Karpas-422 (cell line): Measurements from ENCODE around the gene IRF2. TPM values are rescaled to one million over a fixed set of nuclear protein-coding genes. Genes with fewer than 3 reads are reported as not detected.
"Not testable (repeated sequence)": the region's sequence is repeated elsewhere in the genome, so short reads cannot be mapped to it uniquely, and the experiment has no call there.

Experiments
- DNase-seq: peaks from one replicate; pipeline ENCODE4 v3.0.0-alpha.2; 2015
- H2AFZ ChIP-seq: fragments of 200-600 bp; sonication (generic); 2 replicates; pipeline ENCODE4 v1.6.1; 2014; ENCODE audit warnings: antibody characterized with exemption, low read length, mixed read lengths
- H3K27ac ChIP-seq: fragments of 200-600 bp; sonication (generic); 2 replicates; pipeline ENCODE4 v1.5.1; 2014; ENCODE audit warnings: mild to moderate bottlenecking, low read length, moderate library complexity
- H3K27me3 ChIP-seq: fragments of 200-600 bp; sonication (generic); 2 replicates; pipeline ENCODE4 v1.6.1; 2014; ENCODE audit warnings: low read length, mixed read lengths
- H3K36me3 ChIP-seq: fragments of 200-600 bp; sonication (generic); 2 replicates; pipeline ENCODE4 v1.6.1; 2014; ENCODE audit warnings: low read length, mixed read lengths; ENCODE audit not compliant: insufficient read depth
- H3K4me1 ChIP-seq: fragments of 200-600 bp; sonication (generic); 2 replicates; pipeline ENCODE4 v1.6.1; 2014; ENCODE audit warnings: mild to moderate bottlenecking, low read length, mixed read lengths
- H3K4me2 ChIP-seq: fragments of 200-600 bp; sonication (generic); 2 replicates; pipeline ENCODE4 v1.6.1; 2014; ENCODE audit warnings: low read length, low read depth, mild to moderate bottlenecking; ENCODE audit not compliant: poor library complexity, severe bottlenecking
- H3K4me3 ChIP-seq: fragments of 200-600 bp; sonication (generic); 2 replicates; pipeline ENCODE4 v1.5.1; 2014; ENCODE audit warnings: mild to moderate bottlenecking, antibody characterized with exemption, low read length, mixed read lengths
- H3K79me2 ChIP-seq: fragments of 200-600 bp; sonication (generic); 2 replicates; pipeline ENCODE4 v1.6.1; 2014; ENCODE audit warnings: mild to moderate bottlenecking, low read length, mixed read lengths
- H3K9ac ChIP-seq: fragments of 200-600 bp; sonication (generic); 2 replicates; pipeline ENCODE4 v1.6.0; 2014; ENCODE audit warnings: low read length
- H3K9me2 ChIP-seq: fragments of 200-600 bp; sonication (generic), shearing (Covaris generic); replicated peaks from 2 replicates; pipeline ENCODE4 v1.6.0; 2014; ENCODE audit warnings: mild to moderate bottlenecking, low read length, moderate library complexity; ENCODE audit not compliant: insufficient read depth
- H3K9me3 ChIP-seq: fragments of 300-700, 200-600 bp; sonication (generic); 2 replicates; pipeline ENCODE4 v1.6.1; 2014; ENCODE audit warnings: low read length, mixed read lengths
- H4K20me1 ChIP-seq: fragments of 200-600 bp; sonication (generic); 2 replicates; pipeline ENCODE4 v1.6.1; 2014; ENCODE audit warnings: mild to moderate bottlenecking, antibody characterized with exemption, low read length, low read depth; ENCODE audit not compliant: insufficient read depth
- small RNA-seq: library from RNA; depleted of rRNA; stranded (forward); fragments of <200 nt; gene quantifications from one replicate; pipeline ENCODE3, GENCODE V24; 2014
- total RNA-seq: library from RNA; depleted of rRNA; stranded (reverse); fragments of >200 nt; shearing (Covaris generic); gene quantifications from 2 replicates; pipeline ENCODE4 v1.2.3, GENCODE V29; 2014; ENCODE audit warnings: low replicate concordance; rRNA removed

The IRF2 gene
- total RNA-seq, 1 experiment from 2014 or later = 35.5 TPM

- H3K4me1 ChIP-seq = peaks cover 27% of the 10 kb centered on the region
- H3K36me3 ChIP-seq, H3K9me3 ChIP-seq, H4K20me1 ChIP-seq, H3K79me2 ChIP-seq, H3K9me2 ChIP-seq, H2AFZ ChIP-seq, H3K4me3 ChIP-seq, H3K4me2 ChIP-seq, H3K27ac ChIP-seq, H3K9ac ChIP-seq, H3K27me3 ChIP-seq, DNase-seq: not testable (repeated sequence)
Observed at GRCh38 chr4:184339398-184340193, 134.8 kb downstream of the IRF2 start.

GRCh38 chr4:184337907-184338306 lies 136.4 kb downstream of the IRF2 start:
- Histone ChIP-seq H3K9ac (no peak overlapping the region), H2AFZ (no peak overlapping the region), H3K79me2 (no peaks in the 10 kb centered on the region), H3K4me3 (no peak overlapping the region), H3K4me1 (peaks cover 11% of the 10 kb centered on the region), H3K27me3 (no peaks in the 10 kb centered on the region), H3K9me2 (no peaks in the 10 kb centered on the region), H3K9me3 (no peaks in the 10 kb centered on the region), H3K4me2 (no peak overlapping the region), H4K20me1 (no peaks in the 10 kb centered on the region), H3K36me3 (no peaks in the 10 kb centered on the region), H3K27ac (no peak overlapping the region)
- no peak for DNase-seq

Small RNA genes within 50 kb of the gene (small RNA-seq; reads per million reads assigned to genes)
- 0.12 reads per million for gene RF00152

Other genes starting within 250 kb of the IRF2 start
- gene CASP3, start 174.9 kb upstream of the IRF2 start, total RNA-seq = 12.2 and 22.5 TPM in 2 replicates
- 10.4 and 35.2 TPM in 2 replicates for gene PRIMPOL, start 175.2 kb upstream of the IRF2 start, total RNA-seq